Adrenal gland (tissue), 12 donors: ENCODE measurements around the gene RFX1. TPM values are rescaled to one million over a fixed set of nuclear protein-coding genes. Genes with fewer than 3 reads are reported as not detected.

Experiments
- DNase-seq, 7 donors: peaks; one replicate each; pipeline ENCODE4 v3.0.0-alpha.2; 2019 to 2020
- H3K27ac ChIP-seq, 5 donors: fragments of 200-600 bp; sonication (generic) in 4 of 5; 1 replicate in 3 of 5; 2 replicates in 2 of 5; pipeline versions ENCODE4 v1.5.1 to v1.8.0; 2016 to 2020; ENCODE audit warnings: mild to moderate bottlenecking in 1 of 5
- H3K27me3 ChIP-seq: fragments of 200-600 bp; 2 replicates; pipeline ENCODE4 v1.8.0; 2021
- H3K36me3 ChIP-seq, 2 donors: fragments of 200-600 bp; replicated peaks in 1 of 2; 1 replicate in 1 of 2; 2 replicates in 1 of 2; pipeline versions ENCODE4 v1.5.1 to v1.8.0; 2018 to 2022
- H3K4me1 ChIP-seq, 2 donors: fragments of 200-600 bp; replicated peaks in 1 of 2; 1 replicate in 1 of 2; 2 replicates in 1 of 2; pipeline versions ENCODE4 v1.5.1 to v1.8.0; 2018 to 2021
- H3K4me3 ChIP-seq, 4 donors: fragments of 200-600 bp; sonication (generic) in 3 of 4; one replicate each; pipeline ENCODE4 v1.5.1; 2016 to 2018
- H3K9me3 ChIP-seq, 3 donors: fragments of 200-600 bp; sonication (generic) in 1 of 3; replicated peaks in 1 of 3; 1 replicate in 2 of 3; 2 replicates in 1 of 3; pipeline versions ENCODE4 v1.5.1 to v1.8.0; 2016 to 2021
- CTCF ChIP-seq, 6 experiments: fragments of 450-650 bp in 4 of 6; fragments of 200-600 bp in 2 of 6; sonication (generic) in 1 of 6; IDR thresholded peaks; 1 replicate in 5 of 6; 2 replicates in 1 of 6; pipeline versions ENCODE4 v1.5.1 to v1.8.0; 2016 to 2021; ENCODE audit warnings: antibody characterized with exemption in 6 of 6, mild to moderate bottlenecking in 2 of 6, moderate library complexity in 1 of 6
- POLR2A ChIP-seq, 2 donors: fragments of 450-650 bp; IDR thresholded peaks; one replicate each; pipeline ENCODE4 v1.6.1; 2017; ENCODE audit warnings: antibody characterized with exemption in 2 of 2, mild to moderate bottlenecking in 2 of 2, moderate library complexity in 1 of 2
- WGBS, 4 donors: extraction: QIAGEN DNeasy Blood & Tissue Kit in 2 of 4; methylation state at CpG; one replicate each; pipeline versions ENCODE4 v1.1.5 to v1.1.7; 2013 to 2017; 5-methylcytosine and 5-hydroxymethylcytosine counted together
- intact Hi-C, 2 donors: fragments of 100-400 bp; cut with DNase I; formaldehyde crosslinking; loops; one replicate each; pipeline versions ENCODE4 v1.14.1 to v1.15.0; 2022 to 2023
- polyA plus RNA-seq, 3 donors: library from polyadenylated mRNA; stranded (reverse); fragments of 200-250 nt in 2 of 3; fragments of 350-450 nt in 1 of 3; fragmentation: Illumina TruSeq in 1 of 3; extraction: RNeasy Lipid Tissue Mini Kit (QIAGEN cat#74804) in 1 of 3; gene quantifications; one replicate each; pipeline ENCODE4 v1.2.3, GENCODE V29; 2013 to 2014
- total RNA-seq, 9 donors: library from RNA; depleted of rRNA in 4 of 9; stranded (reverse); fragments of >200 nt in 4 of 9; fragments of 120-200 nt in 1 of 9; fragmentation: NEBNext Ultra II Directional in 1 of 9; extraction: Animal tissue kit (Norgen Biotek cat#: 25700) in 1 of 9; gene quantifications; one replicate each; pipeline versions ENCODE4 v1.1.0 to v1.2.4, GENCODE V29; 2013 to 2023
- donor health status: healthy with polysubstance abuse.
- donor health status: Bipolar disorder and iron deficiency.
- donor health status: DM: yes; HTN: yes; CAD: no.
- donor health status: DM: no; HTN: no; CAD: no.
- donor health status: DM: no; HTN: no; CAD: no.
- donor health status: DM: yes; HTN: yes; CAD: no.

The RFX1 gene
- total and polyA plus RNA-seq, 12 donors = 1.4 to 21.4 (median 7.0) TPM

- intact Hi-C loops = no loop called here
- 90 to 95% (median 93%) methylated on average over 5 to 17 of the region's 17 CpGs for WGBS, 4 donors
- Histone ChIP-seq H3K9me3 (no peaks in the 10 kb centered on the region), H3K4me3 (no peak overlapping the region), H3K27me3 (no peaks in the 10 kb centered on the region), H3K36me3 (no peaks in the 10 kb centered on the region), H3K27ac (no peak overlapping the region), H3K4me1 (peaks cover 13 to 22% of the 10 kb centered on the region in 2 donors)
- no peak for TF ChIP-seq POLR2A (IDR thresholded peaks at IDR 0.05)
- no peak for DNase-seq
Measured at GRCh38 chr19:13981988-13982501, 24.1 kb downstream of the RFX1 start.

DNA sequence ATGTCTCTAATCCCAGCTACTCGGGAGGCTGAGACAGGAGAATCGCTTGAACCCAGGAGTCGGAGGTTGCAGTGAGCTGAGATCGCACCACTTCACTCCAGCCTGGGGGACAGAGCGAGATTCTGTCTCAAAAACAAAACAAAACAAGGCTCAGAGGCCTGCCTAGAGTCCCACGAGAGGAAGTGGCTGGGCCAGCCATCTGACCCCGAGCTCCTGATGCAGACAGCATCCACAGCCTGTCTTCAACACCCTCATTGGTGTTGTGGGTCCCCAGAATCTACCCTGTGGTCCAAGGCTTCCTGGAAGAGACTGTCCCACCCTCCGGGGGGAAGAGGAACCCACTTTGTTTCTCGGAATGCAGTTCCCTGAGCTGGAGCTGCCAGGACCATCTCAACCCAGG is 24.7 kb downstream of the RFX1 start:
- no peak overlapping the region for H3K4me3 ChIP-seq
- intact Hi-C loops = no loop called here
- TF ChIP-seq CTCF (IDR thresholded peaks at IDR 0.05) (no peak), POLR2A (IDR thresholded peaks at IDR 0.05) (no peak)

DNA sequence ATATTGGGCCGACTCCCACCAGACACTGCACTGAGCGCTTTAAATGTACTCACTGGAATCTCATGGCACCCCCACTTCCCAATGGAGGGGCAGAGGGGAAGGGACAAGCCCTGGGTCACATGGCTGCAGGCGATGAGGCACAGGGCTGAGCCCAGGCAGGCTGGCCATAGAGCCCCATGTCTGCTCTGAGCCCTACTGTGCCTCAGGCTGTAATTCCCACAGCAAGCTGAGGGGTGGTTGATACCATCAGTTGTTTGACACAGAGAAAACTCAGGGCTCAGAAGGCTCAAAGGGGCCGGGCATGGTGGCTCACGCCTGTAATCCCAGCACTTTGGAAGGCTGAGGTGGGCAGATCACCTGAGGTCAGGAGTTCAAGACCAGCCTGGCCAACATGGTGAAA is 25.1 kb downstream of the RFX1 start:
- 95 to 100% (median 96%) methylated on average over 3 to 5 of the region's 5 CpGs for WGBS, 4 donors

More for the DNA sequence above, 24.7 kb downstream of the RFX1 start:
- no peaks in the 10 kb centered on the region for H3K9me3 ChIP-seq
- WGBS, 4 donors = 82 to 87% (median 86%) methylated on average over 7 to 9 of the region's 9 CpGs
- H3K27ac ChIP-seq = no peak overlapping the region
- no peaks in the 10 kb centered on the region for H3K27me3 ChIP-seq
- H3K36me3 ChIP-seq = no peaks in the 10 kb centered on the region
- peaks cover 9 to 17% of the 10 kb centered on the region in 2 donors for H3K4me1 ChIP-seq
- DNase-seq = no peak

GRCh38 chr19:13980340-13980739 is 25.8 kb downstream of the RFX1 start:
- Histone ChIP-seq H3K9me3 (no peaks in the 10 kb centered on the region), H3K4me1 (peaks cover 9% of the 10 kb centered on the region in 2 donors), H3K27me3 (no peaks in the 10 kb centered on the region), H3K4me3 (no peak overlapping the region), H3K36me3 (peaks cover 0 to under 1% of the 10 kb centered on the region in 2 donors), H3K27ac (no peak overlapping the region)
- TF ChIP-seq POLR2A (IDR thresholded peaks at IDR 0.05) = no peak
- no peak for TF ChIP-seq CTCF (IDR thresholded peaks at IDR 0.05)
- DNase-seq = no peak
- intact Hi-C loops = no loop called here
- 84 to 97% (median 91%) methylated on average over 4 to 15 of the region's 15 CpGs for WGBS, 4 donors

More for the DNA sequence above, 25.1 kb downstream of the RFX1 start:
- Histone ChIP-seq H3K36me3 (no peaks in the 10 kb centered on the region), H3K4me1 (peaks cover 9 to 14% of the 10 kb centered on the region in 2 donors), H3K9me3 (no peaks in the 10 kb centered on the region), H3K27ac (no peak overlapping the region), H3K27me3 (no peaks in the 10 kb centered on the region), H3K4me3 (no peak overlapping the region)
- TF ChIP-seq POLR2A (IDR thresholded peaks at IDR 0.05) = no peak
- no peak for TF ChIP-seq CTCF (IDR thresholded peaks at IDR 0.05)
- intact Hi-C loops = no loop called here
- no peak for DNase-seq

- peaks cover 0 to 3% of the 10 kb centered on the region in 2 donors for H3K36me3 ChIP-seq
- peak overlapping the region in 1 of 5 donors; percentile 59 for H3K27ac ChIP-seq
Measured at GRCh38 chr19:13979686-13980085, 26.4 kb downstream of the RFX1 start.

More at GRCh38 chr19:13979686-13980085, 26.4 kb downstream of the RFX1 start:
- no peak overlapping the region for H3K4me3 ChIP-seq
- DNase-seq = no peak
- H3K27me3 ChIP-seq = no peaks in the 10 kb centered on the region
- no peaks in the 10 kb centered on the region for H3K9me3 ChIP-seq
- intact Hi-C loops = no loop called here
- no peak for TF ChIP-seq POLR2A (IDR thresholded peaks at IDR 0.05)
- 70 to 80% (median 74%) methylated on average over 11 to 12 of the region's 12 CpGs for WGBS, 4 donors
- peaks cover 9% of the 10 kb centered on the region in 2 donors for H3K4me1 ChIP-seq
